ENCODE measurements around the gene PTCH2.
A peak's percentile ranks its signal among the peaks of the same experiment; 100 is the strongest.

Gene PTCH2

DNA sequence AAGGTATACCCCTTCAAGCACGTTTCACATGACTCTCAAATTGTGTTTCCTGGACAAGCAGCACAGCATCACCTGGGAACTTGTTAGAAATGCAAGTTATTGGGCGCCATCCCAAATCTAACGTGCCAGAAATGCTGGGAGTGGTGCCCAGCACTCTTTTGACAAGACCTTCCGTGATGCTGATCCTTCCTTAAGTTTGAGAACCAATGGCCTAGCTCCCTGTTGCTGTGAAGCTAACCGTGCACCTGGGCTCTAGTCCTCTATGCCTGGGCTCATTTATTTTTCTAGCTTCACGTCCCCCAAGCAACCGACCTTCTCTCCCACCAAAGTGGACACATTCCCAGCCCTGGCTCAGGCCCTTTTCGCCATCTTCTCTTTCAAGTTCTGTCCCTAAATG lies 59.4 kb downstream of the PTCH2 start:
- Mint-ChIP-seq H3K4me3 (peak overlapping the region; percentile 24), H3K27ac (peak overlapping the region; percentile 37), H3K27me3 (peaks cover 23% of the 10 kb centered on the region), H3K4me1 (ENCODE audit: low read depth) (peaks cover 34% of the 10 kb centered on the region), H3K36me3 (ENCODE audit: low read depth) (peaks cover 37% of the 10 kb centered on the region), H3K9me3 (no peaks in the 10 kb centered on the region)
- intact Hi-C loops (cut with micrococcal nuclease), result loop anchor here (5.0 kb wide), 1 partner anchor 519 kb away; no protein-coding TSS in a partner anchor

DNA sequence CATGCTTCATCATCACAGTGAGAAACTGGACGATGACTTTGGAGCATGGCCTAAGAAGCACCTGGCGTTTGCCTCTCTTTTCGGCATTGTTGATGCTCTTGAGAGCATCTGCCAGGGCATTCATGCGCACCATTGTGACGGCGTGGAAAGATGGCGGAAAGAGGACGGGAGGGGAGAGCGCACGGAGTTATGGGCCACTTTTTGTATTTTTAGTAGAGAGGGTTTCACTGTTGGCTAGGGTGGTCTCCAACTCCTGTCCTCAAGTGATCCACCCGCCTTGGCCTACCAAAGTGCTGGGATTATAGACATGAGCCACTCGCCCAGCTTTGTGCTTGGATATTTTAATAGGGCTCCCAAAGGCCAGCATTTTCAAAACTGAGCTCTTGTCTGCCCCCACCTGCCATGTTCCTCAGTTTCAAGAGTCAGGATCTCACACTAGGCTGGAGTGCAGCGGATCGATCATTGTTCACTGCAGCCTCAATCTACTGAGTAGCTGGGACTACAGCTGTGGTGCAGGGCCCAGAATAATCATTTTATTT lies 62.4 kb downstream of the PTCH2 start:
- H3K27ac Mint-ChIP-seq, result no peak overlapping the region
- intact Hi-C loops (cut with micrococcal nuclease), result loop anchor here (5.0 kb wide), 1 partner anchor 522 kb away; no protein-coding TSS in a partner anchor
- no peak overlapping the region for H3K4me3 Mint-ChIP-seq

DNA sequence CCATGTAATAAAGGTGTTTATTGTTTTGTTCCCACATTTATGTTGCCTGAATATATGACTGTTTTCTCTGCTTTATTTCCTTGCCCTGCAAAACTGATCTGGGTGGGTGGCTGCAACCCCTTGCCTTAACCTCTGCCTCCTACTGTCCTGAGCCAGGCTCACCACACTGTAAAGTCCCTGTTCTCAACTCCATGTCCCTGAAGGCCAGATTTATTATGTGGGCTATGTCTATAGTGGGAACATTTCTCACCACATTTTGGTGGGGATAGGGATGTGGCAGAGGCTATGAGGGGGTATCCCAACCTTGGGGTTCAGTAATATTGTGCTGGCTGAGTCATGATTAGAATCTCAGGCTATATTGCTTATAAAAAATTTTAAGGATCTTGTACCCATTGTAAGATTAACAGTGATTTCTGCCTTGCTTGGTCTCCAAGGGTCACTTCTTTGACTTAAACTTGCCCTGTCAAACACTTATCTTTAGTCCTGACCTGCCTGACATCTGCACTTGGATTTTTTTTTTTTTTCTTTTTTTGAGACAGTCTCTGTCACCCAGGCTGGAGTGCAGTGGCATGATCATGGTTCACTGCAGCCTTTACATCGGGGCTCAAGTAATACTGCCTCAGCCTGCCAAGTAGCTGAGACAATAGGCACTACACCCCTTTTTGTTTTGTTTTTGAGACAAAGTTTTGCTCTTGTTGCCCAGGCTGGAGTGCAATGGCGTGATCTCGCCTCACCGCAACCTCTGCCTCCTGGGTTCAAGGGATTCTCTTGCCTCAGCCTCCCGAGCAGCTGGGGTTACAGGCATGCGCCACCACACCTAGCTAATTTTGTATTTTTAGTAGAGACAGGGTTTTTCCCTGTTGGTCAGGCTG lies 64.1 kb downstream of the PTCH2 start:
- H3K9me3 Mint-ChIP-seq, result no peaks in the 10 kb centered on the region
- intact Hi-C loops (cut with micrococcal nuclease), result loop anchor here (5.0 kb wide), 1 partner anchor 233 kb away; the partner anchor contains the start of genes HECTD3 and UROD
- peaks cover 76% of the 10 kb centered on the region for H3K36me3 Mint-ChIP-seq (ENCODE audit: low read depth)
- H3K27me3 Mint-ChIP-seq, result peaks cover 4% of the 10 kb centered on the region
- peak overlapping the region; percentile 89 for H3K4me3 Mint-ChIP-seq
- peaks cover 41% of the 10 kb centered on the region for H3K4me1 Mint-ChIP-seq (ENCODE audit: low read depth)
- peak overlapping the region; percentile 97 for H3K27ac Mint-ChIP-seq

More for the DNA sequence above, 62.4 kb downstream of the PTCH2 start:
- Mint-ChIP-seq H3K27me3 (peaks cover 15% of the 10 kb centered on the region), H3K9me3 (no peaks in the 10 kb centered on the region), H3K4me1 (ENCODE audit: low read depth) (peaks cover 52% of the 10 kb centered on the region), H3K36me3 (ENCODE audit: low read depth) (peaks cover 68% of the 10 kb centered on the region)

DNA sequence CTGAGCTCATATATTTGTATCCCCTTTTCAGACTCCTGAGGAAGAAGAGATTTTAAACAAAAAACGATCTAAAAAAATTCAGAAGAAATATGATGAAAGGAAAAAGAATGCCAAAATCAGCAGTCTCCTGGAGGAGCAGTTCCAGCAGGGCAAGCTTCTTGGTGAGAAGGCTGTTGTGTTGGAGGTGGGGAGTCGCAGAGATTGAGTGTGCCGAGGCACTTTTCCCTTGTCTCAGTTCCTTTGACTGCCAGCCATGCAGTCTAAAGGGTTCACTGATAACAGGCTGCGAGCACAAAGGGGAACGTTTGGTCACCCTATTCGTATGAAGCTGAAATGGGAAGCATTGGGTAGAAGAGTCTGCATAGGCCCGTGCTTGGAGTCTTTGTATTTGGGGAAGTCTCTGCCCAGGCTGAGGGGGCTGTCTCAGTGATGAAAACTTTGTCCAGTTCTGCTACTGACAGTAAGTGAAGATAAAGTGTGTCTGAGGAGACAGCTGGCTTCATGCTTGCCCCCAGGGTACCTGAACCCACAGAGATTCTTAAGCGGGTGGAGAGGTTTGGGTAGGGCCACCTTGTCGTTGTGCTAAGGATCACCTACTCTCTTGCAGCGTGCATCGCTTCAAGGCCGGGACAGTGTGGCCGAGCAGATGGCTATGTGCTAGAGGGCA lies 65.0 kb downstream of the PTCH2 start:
- intact Hi-C loops (cut with micrococcal nuclease), result loop anchor here (5.0 kb wide), 1 partner anchor 234 kb away; the partner anchor contains the start of genes HECTD3 and UROD
- Mint-ChIP-seq H3K27ac (peak overlapping the region; percentile 97), H3K4me3 (peak overlapping the region; percentile 89), H3K27me3 (no peaks in the 10 kb centered on the region), H3K9me3 (no peaks in the 10 kb centered on the region), H3K4me1 (ENCODE audit: low read depth) (peaks cover 36% of the 10 kb centered on the region), H3K36me3 (ENCODE audit: low read depth) (peaks cover 76% of the 10 kb centered on the region)

DNA sequence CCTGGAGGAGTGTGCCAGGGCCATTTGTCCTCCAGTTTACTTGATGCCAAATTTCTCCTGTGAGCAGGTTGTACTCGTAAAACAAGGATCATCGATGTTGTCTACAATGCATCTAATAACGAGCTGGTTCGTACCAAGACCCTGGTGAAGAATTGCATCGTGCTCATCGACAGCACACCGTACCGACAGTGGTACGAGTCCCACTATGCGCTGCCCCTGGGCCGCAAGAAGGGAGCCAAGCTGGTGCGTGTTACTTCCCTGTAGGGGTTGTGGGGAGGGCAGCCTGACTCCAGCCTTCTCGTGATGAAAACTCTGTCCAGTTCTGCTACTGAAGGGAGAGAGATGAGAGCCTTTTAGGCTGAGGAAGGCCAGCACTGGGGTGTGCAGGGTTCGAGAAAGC lies 65.5 kb downstream of the PTCH2 start:
- Mint-ChIP-seq H3K36me3 (ENCODE audit: low read depth) (peaks cover 76% of the 10 kb centered on the region), H3K4me3 (peak overlapping the region; percentile 89), H3K9me3 (no peaks in the 10 kb centered on the region), H3K27me3 (no peaks in the 10 kb centered on the region), H3K4me1 (ENCODE audit: low read depth) (peaks cover 36% of the 10 kb centered on the region), H3K27ac (peak overlapping the region; percentile 97)
- intact Hi-C loops (cut with micrococcal nuclease), result loop anchor here (5.0 kb wide), 1 partner anchor 235 kb away; the partner anchor contains the start of genes HECTD3 and UROD

DNA sequence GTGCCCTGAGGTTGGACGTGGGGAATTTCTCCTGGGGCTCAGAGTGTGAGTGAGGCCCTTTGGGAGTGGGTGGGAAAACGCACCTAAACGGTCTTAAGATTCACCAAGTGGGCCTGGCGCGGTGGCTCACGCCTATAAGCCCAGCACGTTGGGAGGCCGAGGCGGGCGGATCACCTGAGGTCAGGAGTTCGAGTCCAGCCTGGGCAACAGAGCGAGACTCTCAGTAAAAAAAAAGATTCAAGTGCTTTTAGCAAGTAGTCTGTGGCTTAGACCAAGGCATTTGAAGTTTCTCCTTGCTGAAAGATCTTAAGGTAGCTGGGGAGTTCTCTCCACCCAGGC lies 66.4 kb downstream of the PTCH2 start:
- Mint-ChIP-seq H3K4me3 (peak overlapping the region; percentile 89), H3K27me3 (no peaks in the 10 kb centered on the region), H3K4me1 (ENCODE audit: low read depth) (peaks cover 36% of the 10 kb centered on the region), H3K27ac (peak overlapping the region; percentile 97), H3K36me3 (ENCODE audit: low read depth) (peaks cover 69% of the 10 kb centered on the region), H3K9me3 (no peaks in the 10 kb centered on the region)
- intact Hi-C loops (cut with micrococcal nuclease), result loop anchor here (5.0 kb wide), 1 partner anchor 236 kb away; the partner anchor contains the start of genes HECTD3 and UROD

DNA sequence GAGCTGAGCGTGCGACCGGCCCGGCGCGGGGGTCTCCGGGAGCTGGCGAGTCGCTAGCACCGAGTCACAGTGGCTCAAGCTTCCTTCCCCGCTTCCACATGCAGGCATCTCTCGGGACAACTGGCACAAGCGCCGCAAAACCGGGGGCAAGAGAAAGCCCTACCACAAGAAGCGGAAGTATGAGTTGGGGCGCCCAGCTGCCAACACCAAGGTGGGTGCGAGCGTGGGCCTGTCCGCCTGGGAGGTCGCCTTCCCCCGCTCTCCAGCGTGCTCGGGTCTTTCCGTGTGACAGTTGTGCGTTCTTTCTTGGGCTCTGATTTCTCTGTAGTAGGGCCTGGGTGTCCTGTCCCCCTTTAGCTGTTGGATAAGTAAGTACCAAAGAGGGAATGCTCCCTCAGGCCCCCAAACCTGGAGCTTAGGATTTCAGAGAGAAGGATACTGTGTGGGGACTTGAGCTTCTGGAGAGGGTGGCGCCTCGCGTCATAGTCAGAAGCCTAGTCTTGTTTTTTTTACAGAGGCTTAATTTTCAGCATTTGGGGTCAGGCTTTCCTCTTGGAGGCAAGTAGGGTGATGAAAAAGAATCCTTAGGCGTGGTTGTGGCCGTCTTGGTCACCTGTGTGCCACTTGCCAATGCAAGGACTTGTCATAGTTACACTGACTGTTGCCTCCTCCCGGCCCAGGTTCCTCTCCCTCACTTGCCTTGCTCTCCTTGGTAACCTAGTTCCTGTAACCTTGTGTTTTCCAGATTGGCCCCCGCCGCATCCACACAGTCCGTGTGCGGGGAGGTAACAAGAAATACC lies 66.9 kb downstream of the PTCH2 start:
- no peaks in the 10 kb centered on the region for H3K9me3 Mint-ChIP-seq
- intact Hi-C loops (cut with micrococcal nuclease), result loop anchor here (2.0 to 5.0 kb wide), 3 partner anchors 37 to 236 kb away; partner anchors contain the start of genes HECTD3, KIF2C, RNU5D-1 and UROD
- H3K4me1 Mint-ChIP-seq (ENCODE audit: low read depth), result peaks cover 36% of the 10 kb centered on the region
- peak overlapping the region; percentile 89 for H3K4me3 Mint-ChIP-seq
- peaks cover 63% of the 10 kb centered on the region for H3K36me3 Mint-ChIP-seq (ENCODE audit: low read depth)
- H3K27ac Mint-ChIP-seq, result peak overlapping the region; percentile 97
- no peaks in the 10 kb centered on the region for H3K27me3 Mint-ChIP-seq

DNA sequence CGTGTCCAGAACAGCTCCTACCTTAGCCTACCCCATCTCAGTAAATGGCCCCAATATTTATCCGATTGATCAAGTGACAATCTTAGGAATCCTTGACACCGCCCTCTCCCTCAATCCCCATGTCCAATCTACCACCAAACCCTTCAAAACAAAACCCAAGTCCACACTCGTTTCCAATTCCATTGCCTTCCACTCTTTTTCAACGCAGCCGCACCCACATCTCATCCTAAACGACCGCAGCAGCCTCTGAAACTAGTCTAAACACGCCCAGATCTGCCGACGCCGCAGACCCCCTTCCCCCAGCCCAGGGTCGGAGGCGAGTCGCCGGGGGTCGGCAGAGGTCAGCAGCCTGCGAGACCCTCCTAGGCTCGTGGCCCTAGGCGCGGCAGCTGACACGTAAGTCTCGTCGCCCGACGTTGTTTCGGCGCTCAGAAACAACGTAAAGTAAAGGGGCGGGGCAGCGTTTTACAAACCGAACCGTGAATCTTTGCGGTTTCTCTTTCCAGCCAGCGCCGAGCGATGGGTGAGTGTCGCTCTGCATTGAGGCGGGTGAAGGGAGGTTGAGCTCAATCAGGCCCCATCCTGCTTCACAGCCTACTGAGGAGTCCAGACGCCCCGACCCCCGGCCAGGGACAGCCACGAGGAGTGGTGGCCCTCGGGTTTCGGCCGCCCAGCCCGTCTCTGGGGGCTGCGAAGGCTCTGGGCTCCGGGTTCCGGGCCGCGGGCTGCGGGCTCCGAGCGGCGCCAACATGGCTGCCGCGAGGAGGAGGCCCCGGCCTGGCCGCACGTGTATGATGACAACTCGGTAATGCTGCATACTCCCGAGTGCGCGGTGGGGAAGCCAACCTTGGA lies 67.7 kb downstream of the PTCH2 start, which contains the start of gene RPS8:
RPS8 (plus strand) TSS at position 463 of the 852 bp plus-strand sequence; CDS start at position 520, 57 bp downstream.
- H3K9me3 Mint-ChIP-seq, result no peaks in the 10 kb centered on the region
- H3K4me1 Mint-ChIP-seq (ENCODE audit: low read depth), result peaks cover 36% of the 10 kb centered on the region
- H3K36me3 Mint-ChIP-seq (ENCODE audit: low read depth), result peaks cover 55% of the 10 kb centered on the region
- peak within 1 kb of the TSS; percentile 89 for H3K4me3 Mint-ChIP-seq
- peak within 1 kb of the TSS; percentile 97 for H3K27ac Mint-ChIP-seq
- H3K27me3 Mint-ChIP-seq, result no peaks in the 10 kb centered on the region
- intact Hi-C loops (cut with micrococcal nuclease), result loop anchor here (2.0 to 5.0 kb wide), 3 partner anchors 37 to 237 kb away; partner anchors contain the start of genes HECTD3, KIF2C, RNU5D-1 and UROD
